WTC11 (cell line): ENCODE measurements around the gene PCDH9.
"Not testable (repeated sequence)": the region's sequence is repeated elsewhere in the genome, so short reads cannot be mapped to it uniquely, and the experiment has no call there.

Experiments
- ARID4B ChIP-seq: sonication (generic); formaldehyde crosslinking; IDR thresholded peaks from 2 replicates; pipeline ENCODE4 v1.8.0; 2023; ENCODE audit warnings: missing genetic modification reagents, mild to moderate bottlenecking, borderline replicate concordance
- ATF1 ChIP-seq: sonication (generic); formaldehyde crosslinking; IDR thresholded peaks from 2 replicates; pipeline ENCODE4 v1.8.1; 2023; ENCODE audit warnings: mild to moderate bottlenecking, moderate library complexity, missing genetic modification reagents
- CREB1 ChIP-seq: sonication (generic); formaldehyde crosslinking; IDR thresholded peaks from 2 replicates; pipeline ENCODE4 v1.8.0; 2023; ENCODE audit warnings: mild to moderate bottlenecking, missing genetic modification reagents
- CREM ChIP-seq: sonication (generic); formaldehyde crosslinking; IDR thresholded peaks from 2 replicates; pipeline ENCODE4 v1.8.1; 2022; ENCODE audit warnings: mild to moderate bottlenecking, missing genetic modification reagents, moderate library complexity
- CTCF ChIP-seq: fragments of 200-600 bp; IDR thresholded peaks from 2 replicates; pipeline ENCODE4 v1.8.0; 2022; ENCODE audit warnings: antibody characterized with exemption
- FOXJ3 ChIP-seq: sonication (generic); formaldehyde crosslinking; IDR thresholded peaks from 2 replicates; pipeline ENCODE4 v1.9.0; 2021; ENCODE audit warnings: missing genetic modification reagents, mild to moderate bottlenecking, borderline replicate concordance
- MAX ChIP-seq: sonication (generic); formaldehyde crosslinking; IDR thresholded peaks from 2 replicates; pipeline ENCODE4 v1.8.0; 2022; ENCODE audit warnings: mild to moderate bottlenecking, missing genetic modification reagents
- SP1 ChIP-seq: sonication (generic); formaldehyde crosslinking; conservative IDR thresholded peaks from 2 replicates; pipeline ENCODE4 v1.8.1; 2022; ENCODE audit warnings: missing genetic modification reagents
- TCF7 ChIP-seq: sonication (generic); formaldehyde crosslinking; IDR thresholded peaks from 2 replicates; pipeline ENCODE4 v1.8.0; 2022; ENCODE audit warnings: mild to moderate bottlenecking, low read depth, missing genetic modification reagents, moderate library complexity
- ZNF423 ChIP-seq: fragments of 250-450 bp; sonication (Bioruptor Pico); IDR thresholded peaks from 2 replicates; pipeline ENCODE4 v2.1.2; 2022; ENCODE audit warnings: mild to moderate bottlenecking, moderate library complexity

GRCh38 chr13:66760678-66761077 lies 469.5 kb downstream of the PCDH9 start:
- not testable (repeated sequence) for TF ChIP-seq CTCF; CREM; ARID4B (CRISPR knock-in tag); FOXJ3 (CRISPR knock-in tag); TCF7 (CRISPR knock-in tag); SP1; ZNF423 (CRISPR knock-in tag); CREB1 (CRISPR knock-in tag); MAX (CRISPR knock-in tag); ATF1 (CRISPR knock-in tag)
